ENCODE data around the gene TOR3A.

GRCh38 chr1:179126338-179127060 lies 44.6 kb downstream of the TOR3A start:
- TF ChIP-seq, protein P1, sequence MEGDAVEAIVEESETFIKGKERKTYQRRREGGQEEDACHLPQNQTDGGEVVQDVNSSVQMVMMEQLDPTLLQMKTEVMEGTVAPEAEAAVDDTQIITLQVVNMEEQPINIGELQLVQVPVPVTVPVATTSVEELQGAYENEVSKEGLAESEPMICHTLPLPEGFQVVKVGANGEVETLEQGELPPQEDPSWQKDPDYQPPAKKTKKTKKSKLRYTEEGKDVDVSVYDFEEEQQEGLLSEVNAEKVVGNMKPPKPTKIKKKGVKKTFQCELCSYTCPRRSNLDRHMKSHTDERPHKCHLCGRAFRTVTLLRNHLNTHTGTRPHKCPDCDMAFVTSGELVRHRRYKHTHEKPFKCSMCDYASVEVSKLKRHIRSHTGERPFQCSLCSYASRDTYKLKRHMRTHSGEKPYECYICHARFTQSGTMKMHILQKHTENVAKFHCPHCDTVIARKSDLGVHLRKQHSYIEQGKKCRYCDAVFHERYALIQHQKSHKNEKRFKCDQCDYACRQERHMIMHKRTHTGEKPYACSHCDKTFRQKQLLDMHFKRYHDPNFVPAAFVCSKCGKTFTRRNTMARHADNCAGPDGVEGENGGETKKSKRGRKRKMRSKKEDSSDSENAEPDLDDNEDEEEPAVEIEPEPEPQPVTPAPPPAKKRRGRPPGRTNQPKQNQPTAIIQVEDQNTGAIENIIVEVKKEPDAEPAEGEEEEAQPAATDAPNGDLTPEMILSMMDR (IDR thresholded peaks at IDR 0.05) = no peak
- no peak for TF ChIP-seq EZH2 (IDR thresholded peaks at IDR 0.05; ENCODE audit: borderline replicate concordance, insufficient read depth, low read depth, low read length, poor library complexity, severe bottlenecking)

Data from B cell (primary cell).